HEK293T (cell line): ENCODE measurements around the gene MDK.

Source experiments
- BHLHE40 ChIP-seq: fragments of 450-650 bp; IDR thresholded peaks from 2 replicates; pipeline ENCODE4 v1.6.1; 2016; ENCODE audit warnings: mild to moderate bottlenecking, moderate library complexity, borderline replicate concordance
- ELF4 ChIP-seq: fragments of 450-650 bp; IDR thresholded peaks from 2 replicates; pipeline ENCODE4 v1.6.1; 2017; ENCODE audit warnings: antibody characterized with exemption
- FOXA1 ChIP-seq: fragments of 450-650 bp; IDR thresholded peaks from 2 replicates; pipeline ENCODE4 v1.6.1; 2016; ENCODE audit warnings: mild to moderate bottlenecking
- FOXM1 ChIP-seq: fragments of 450-650 bp; IDR thresholded peaks from 2 replicates; pipeline ENCODE4 v1.6.1; 2017; ENCODE audit warnings: mild to moderate bottlenecking, borderline replicate concordance
- NFRKB ChIP-seq: fragments of 450-650 bp; IDR thresholded peaks from 2 replicates; pipeline ENCODE4 v1.6.1; 2016; ENCODE audit warnings: mild to moderate bottlenecking, moderate library complexity

DNA sequence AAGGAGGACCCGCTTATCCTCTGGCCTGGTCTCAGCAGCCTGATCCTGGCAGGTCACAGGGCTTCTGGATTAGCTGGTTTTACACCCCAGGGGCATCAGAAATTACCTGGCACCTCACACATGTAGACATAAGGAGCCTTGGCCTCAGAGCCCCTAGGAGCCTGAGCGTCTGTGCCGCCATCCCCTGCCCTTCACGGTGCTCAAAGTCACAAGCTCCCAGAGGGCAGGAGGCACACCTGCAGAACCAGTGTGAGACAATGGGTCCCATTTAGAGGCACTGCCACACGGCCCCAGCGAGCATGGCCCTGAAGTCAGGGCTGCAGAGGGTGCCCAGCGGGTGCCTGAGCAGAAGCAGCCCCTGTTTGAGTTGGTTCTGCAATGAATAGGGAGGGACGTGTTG lies 30.3 kb upstream of the MDK start:
- no peak for TF ChIP-seq NFRKB
- no peak for TF ChIP-seq FOXA1
- no peak for TF ChIP-seq FOXM1
- TF ChIP-seq ELF4: no peak
- TF ChIP-seq BHLHE40: no peak
